ENCODE measurements around the gene SFXN5.

- no peak for TF ChIP-seq MAX (IDR thresholded peaks at IDR 0.05)
- no peak for TF ChIP-seq CHD4 (IDR thresholded peaks at IDR 0.05; ENCODE audit: borderline replicate concordance)
- TF ChIP-seq REST (IDR thresholded peaks at IDR 0.05): no peak
- no peak for TF ChIP-seq JUNB (IDR thresholded peaks at IDR 0.05)
- TF ChIP-seq HDAC2 (IDR thresholded peaks at IDR 0.05): no peak
- no peak for TF ChIP-seq NFE2L2 (conservative IDR thresholded peaks at IDR 0.05; ENCODE audit: low read length)
- no peak for TF ChIP-seq HMGXB4 (CRISPR knock-in tag; IDR thresholded peaks at IDR 0.05; ENCODE audit: borderline replicate concordance)
- TF ChIP-seq RNF2 (IDR thresholded peaks at IDR 0.05; ENCODE audit: borderline replicate concordance, low read depth): no peak
- TF ChIP-seq CTCF (IDR thresholded peaks at IDR 0.05): no peak
- no peak for TF ChIP-seq EHMT2 (IDR thresholded peaks at IDR 0.05; ENCODE audit: low read depth)
Observed at GRCh38 chr2:73006969-73007710, 64.4 kb downstream of the SFXN5 start.
